Suprapubic skin (tissue), 3 donors: ENCODE results near the gene CBLL1.

Experiments
- CTCF ChIP-seq, 2 donors: fragments of 200-600 bp in 1 of 2; fragments of 450-650 bp in 1 of 2; sonication (generic) in 1 of 2; IDR thresholded peaks; one replicate each; pipeline ENCODE4 v1.5.1; 2016 to 2019; ENCODE audit warnings: antibody characterized with exemption in 2 of 2, mild to moderate bottlenecking in 1 of 2, moderate library complexity in 1 of 2
- POLR2A ChIP-seq, 2 donors: fragments of 450-650 bp; IDR thresholded peaks; one replicate each; pipeline ENCODE4 v1.6.1; 2017; ENCODE audit warnings: antibody characterized with exemption in 2 of 2, mild to moderate bottlenecking in 2 of 2, moderate library complexity in 2 of 2

- TF ChIP-seq CTCF (IDR thresholded peaks at IDR 0.05): no peak
- no peak for TF ChIP-seq POLR2A (IDR thresholded peaks at IDR 0.05)
Observed at GRCh38 chr7:107792364-107792763, 48.4 kb downstream of the CBLL1 start.
